ENCODE data around the gene IRF2.

IRF2 gene

DNA sequence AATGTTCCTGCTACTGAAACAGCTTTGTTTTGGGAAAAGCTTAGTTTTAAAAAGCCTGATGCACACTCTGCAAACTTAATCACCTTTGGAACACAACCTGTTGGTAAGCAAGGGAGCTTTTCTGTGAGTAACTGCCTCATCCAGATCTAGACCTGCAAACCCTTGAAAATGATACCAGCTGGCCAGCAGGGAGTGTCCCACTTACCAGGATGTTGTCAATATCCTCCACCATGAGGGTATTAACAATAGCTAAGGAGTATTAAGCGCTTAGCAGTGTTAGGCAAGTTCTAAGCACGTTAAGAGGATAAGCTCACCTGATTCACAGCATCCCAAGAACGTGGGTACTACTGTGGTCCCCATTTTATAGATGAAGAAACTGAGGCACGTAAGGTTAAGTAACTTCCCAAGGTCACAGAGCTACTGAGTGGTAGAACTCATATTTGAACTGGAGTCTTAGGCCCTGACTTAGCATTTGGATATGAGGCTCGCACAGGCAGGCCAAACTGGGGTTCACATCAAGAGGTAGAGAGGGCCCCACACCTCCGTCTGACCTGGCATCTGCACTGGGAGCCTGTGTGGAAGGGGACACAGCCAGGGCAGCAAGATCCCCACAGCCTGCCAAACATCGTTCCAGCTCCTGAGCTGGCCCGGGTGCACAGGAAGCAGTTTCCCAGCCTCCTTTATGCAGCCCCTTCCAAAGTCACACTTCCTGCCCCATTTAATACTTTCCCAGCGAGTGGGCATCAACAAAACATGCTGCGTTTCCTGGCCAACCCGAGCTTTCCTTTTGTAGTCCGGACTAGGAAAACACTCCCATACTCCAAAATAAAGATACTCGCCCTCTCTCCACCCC is 32.7 kb downstream of the IRF2 start:
- DNase-seq (ENCODE audit: low read depth, low spot score) = no peak
- no peak overlapping the region for H3K4me3 ChIP-seq
- H3K9me3 ChIP-seq (ENCODE audit: low read depth, low read length) = no peaks in the 10 kb centered on the region
- no peak overlapping the region for H3K27ac ChIP-seq
- TF ChIP-seq EZH2 (IDR thresholded peaks at IDR 0.05) (no peak), POLR2AphosphoS5 (IDR thresholded peaks at IDR 0.05; ENCODE audit: borderline replicate concordance, low read depth, low read length) (no peak), FOXP2 (optimal IDR thresholded peaks at IDR 0.05; ENCODE audit: control extremely low read depth, extremely low read length, insufficient read depth) (no peak)
- no peaks in the 10 kb centered on the region for H3K36me3 ChIP-seq (ENCODE audit: insufficient read depth, low read length)
- H3K9ac ChIP-seq (ENCODE audit: insufficient read length) = no peak overlapping the region

GRCh38 chr4:184440595-184441358 is 33.6 kb downstream of the IRF2 start:
- Histone ChIP-seq H3K9me3 (ENCODE audit: low read depth, low read length) (no peaks in the 10 kb centered on the region), H3K4me3 (no peak overlapping the region), H3K27ac (no peak overlapping the region), H3K36me3 (ENCODE audit: insufficient read depth, low read length) (no peaks in the 10 kb centered on the region), H3K9ac (ENCODE audit: insufficient read length) (no peak overlapping the region)
- TF ChIP-seq POLR2AphosphoS5 (IDR thresholded peaks at IDR 0.05; ENCODE audit: borderline replicate concordance, low read depth, low read length) (no peak), FOXP2 (optimal IDR thresholded peaks at IDR 0.05; ENCODE audit: control extremely low read depth, extremely low read length, insufficient read depth) (no peak), EZH2 (IDR thresholded peaks at IDR 0.05) (no peak)
- DNase-seq (ENCODE audit: low read depth, low spot score) = no peak

DNA sequence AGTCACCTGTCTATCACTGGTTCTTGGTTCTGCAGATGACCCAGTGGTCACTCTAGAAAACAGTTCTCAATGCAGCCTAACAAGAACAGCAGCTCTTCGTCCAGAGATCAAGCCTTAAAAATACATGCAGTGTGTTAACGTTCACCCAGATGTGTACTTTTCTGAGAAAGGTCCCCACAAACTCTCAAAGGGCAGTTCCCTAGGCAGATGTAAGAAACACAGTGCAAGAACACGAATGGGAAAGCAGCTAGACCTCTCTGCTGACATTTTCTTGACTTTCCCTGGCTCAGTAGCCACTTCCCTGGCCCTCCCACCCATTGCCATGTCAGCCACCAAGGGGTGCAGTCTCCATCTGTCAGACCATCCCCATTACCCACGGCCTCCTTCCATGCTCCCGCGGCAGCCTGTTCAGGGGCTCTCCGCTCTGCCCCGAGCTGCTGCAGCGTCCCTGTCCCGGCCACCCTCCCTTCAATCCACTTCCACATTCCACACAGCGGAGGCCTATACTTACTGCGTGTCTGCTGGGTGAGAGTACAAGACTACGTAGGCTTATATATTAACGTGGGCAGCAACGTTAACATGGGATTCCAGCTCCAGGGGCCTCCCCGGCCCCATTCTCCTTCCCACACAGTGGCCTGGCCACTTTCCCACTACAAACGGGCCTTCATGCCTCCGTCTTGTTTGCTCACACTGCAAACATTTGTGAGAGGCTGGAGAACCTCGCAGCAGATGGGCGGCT is 34.3 kb downstream of the IRF2 start:
- DNase-seq (ENCODE audit: low read depth, low spot score) = no peak
- no peak overlapping the region for H3K9ac ChIP-seq (ENCODE audit: insufficient read length)

GRCh38 chr4:184439386-184439785 is 35.0 kb downstream of the IRF2 start:
- no peak overlapping the region for H3K4me3 ChIP-seq
- no peak for TF ChIP-seq EZH2 (IDR thresholded peaks at IDR 0.05)
- H3K36me3 ChIP-seq (ENCODE audit: insufficient read depth, low read length) = no peaks in the 10 kb centered on the region
- H3K27ac ChIP-seq = no peak overlapping the region
- H3K9ac ChIP-seq (ENCODE audit: insufficient read length) = no peak overlapping the region
- no peaks in the 10 kb centered on the region for H3K9me3 ChIP-seq (ENCODE audit: low read depth, low read length)
- no peak for DNase-seq (ENCODE audit: low read depth, low spot score)

More for the DNA sequence above, 34.3 kb downstream of the IRF2 start:
- TF ChIP-seq EZH2 (IDR thresholded peaks at IDR 0.05) (no peak), FOXP2 (optimal IDR thresholded peaks at IDR 0.05; ENCODE audit: control extremely low read depth, extremely low read length, insufficient read depth) (no peak), POLR2AphosphoS5 (IDR thresholded peaks at IDR 0.05; ENCODE audit: borderline replicate concordance, low read depth, low read length) (no peak)
- H3K4me3 ChIP-seq = no peak overlapping the region
- no peak overlapping the region for H3K27ac ChIP-seq
- H3K9me3 ChIP-seq (ENCODE audit: low read depth, low read length) = no peaks in the 10 kb centered on the region
- H3K36me3 ChIP-seq (ENCODE audit: insufficient read depth, low read length) = no peaks in the 10 kb centered on the region

DNA sequence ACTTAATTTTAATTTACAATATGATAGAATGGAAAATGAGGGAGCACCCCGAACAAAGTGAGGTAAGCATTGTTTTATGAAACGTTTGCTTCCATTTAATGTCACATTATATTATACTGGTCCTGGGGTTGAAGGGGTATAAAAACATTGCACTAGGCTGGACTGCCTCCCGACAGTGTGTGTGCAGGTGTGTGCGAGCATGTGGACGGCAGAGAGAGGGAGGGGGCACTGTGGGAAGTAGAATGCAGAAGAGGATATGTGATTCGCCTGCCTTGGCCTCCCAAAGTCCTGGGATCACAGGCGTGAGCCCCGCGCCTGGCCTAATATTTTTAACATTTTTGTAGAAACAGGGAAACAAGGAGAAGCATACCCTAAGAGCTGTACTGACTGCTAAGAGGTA is 36.0 kb downstream of the IRF2 start:
- Histone ChIP-seq H3K9me3 (ENCODE audit: low read depth, low read length) (no peaks in the 10 kb centered on the region), H3K27ac (no peak overlapping the region), H3K4me3 (no peak overlapping the region), H3K36me3 (ENCODE audit: insufficient read depth, low read length) (no peaks in the 10 kb centered on the region), H3K9ac (ENCODE audit: insufficient read length) (no peak overlapping the region)
- DNase-seq (ENCODE audit: low read depth, low spot score) = no peak
- TF ChIP-seq FOXP2 (optimal IDR thresholded peaks at IDR 0.05; ENCODE audit: control extremely low read depth, extremely low read length, insufficient read depth) (no peak), POLR2AphosphoS5 (IDR thresholded peaks at IDR 0.05; ENCODE audit: borderline replicate concordance, low read depth, low read length) (no peak), EZH2 (IDR thresholded peaks at IDR 0.05) (no peak)

GRCh38 chr4:184437565-184438265 is 36.6 kb downstream of the IRF2 start:
- Histone ChIP-seq H3K9me3 (ENCODE audit: low read depth, low read length) (no peaks in the 10 kb centered on the region), H3K27ac (no peak overlapping the region), H3K36me3 (ENCODE audit: insufficient read depth, low read length) (no peaks in the 10 kb centered on the region), H3K4me3 (no peak overlapping the region), H3K9ac (ENCODE audit: insufficient read length) (no peak overlapping the region)
- no peak for TF ChIP-seq EZH2 (IDR thresholded peaks at IDR 0.05)
- TF ChIP-seq POLR2AphosphoS5 (IDR thresholded peaks at IDR 0.05; ENCODE audit: borderline replicate concordance, low read depth, low read length) = no peak
- TF ChIP-seq FOXP2 (optimal IDR thresholded peaks at IDR 0.05; ENCODE audit: control extremely low read depth, extremely low read length, insufficient read depth) = no peak
- no peak for DNase-seq (ENCODE audit: low read depth, low spot score)

GRCh38 chr4:184434501-184435066 is 39.8 kb downstream of the IRF2 start:
- Histone ChIP-seq H3K9me3 (ENCODE audit: low read depth, low read length) (no peaks in the 10 kb centered on the region), H3K27ac (no peak overlapping the region), H3K4me3 (no peak overlapping the region), H3K9ac (ENCODE audit: insufficient read length) (no peak overlapping the region), H3K36me3 (ENCODE audit: insufficient read depth, low read length) (no peaks in the 10 kb centered on the region)
- DNase-seq (ENCODE audit: low read depth, low spot score) = no peak
- TF ChIP-seq FOXP2 (optimal IDR thresholded peaks at IDR 0.05; ENCODE audit: control extremely low read depth, extremely low read length, insufficient read depth) = no peak
- TF ChIP-seq POLR2AphosphoS5 (IDR thresholded peaks at IDR 0.05; ENCODE audit: borderline replicate concordance, low read depth, low read length) = no peak
- no peak for TF ChIP-seq EZH2 (IDR thresholded peaks at IDR 0.05)

Data from SK-N-MC (cell line).